GM12878 (cell line): ENCODE measurements around the gene ARMC10. TPM values are rescaled to one million over a fixed set of nuclear protein-coding genes. Genes with fewer than 3 reads are reported as not detected.

Source experiments
- ATAC-seq: fragments of 200-7000 bp; cut with Tn5 transposase; 3 replicates; pipeline ENCODE4 v1.9.1; 2020; ENCODE audit warnings: mild to moderate bottlenecking, moderate library complexity
- BruUV-seq: library from RNA; stranded (reverse); fragments of 400-500 nt; replicated peaks from 2 replicates; lab custom pipeline; 2021; lab: Mats Ljungman, UMichigan
- CTCF ChIA-PET: fragments of 300-600 bp; sonication (Branson Sonifier 250); formaldehyde crosslinking; extraction: SDS; loops from one replicate; lab custom pipeline; 2021; ENCODE audit warnings: inconsistent platforms; lab: Yijun Ruan, JAX
- POLR2A ChIA-PET: fragments of 350-600 bp; formaldehyde crosslinking; extraction: SDS; loops from one replicate; lab custom pipeline; 2021; ENCODE audit warnings: inconsistent platforms; lab: Charles Lee
- RAD21 ChIA-PET: fragments of 300-600 bp; sonication (Branson Sonifier 250); formaldehyde crosslinking; loops from one replicate; lab custom pipeline; 2023; ENCODE audit warnings: antibody characterized with exemption; ENCODE audit not compliant: unreplicated experiment; lab: Charles Lee
- SMC1A ChIA-PET: fragments of 300-600 bp; sonication (Branson Sonifier 250); formaldehyde crosslinking; loops from one replicate; lab custom pipeline; 2023; ENCODE audit not compliant: unreplicated experiment, uncharacterized antibody; lab: Charles Lee
- DNase-seq: peaks from one replicate; pipeline ENCODE4 v3.0.0-alpha.2; 2011; ENCODE audit warnings: low read depth, low spot score
- FAIRE-seq: peaks from 3 replicates; lab custom pipeline; 2011; peaks lifted over from hg19 to GRCh38; lab: Jason Lieb, UNC
- H2AFZ ChIP-seq: 2 replicates; pipeline ENCODE4 v1.6.0; 2011; ENCODE audit warnings: low read depth, low read length, control low read depth; ENCODE audit not compliant: control insufficient read depth
- H3K27ac ChIP-seq: 2 replicates; pipeline ENCODE4 v1.5.1; 2011; ENCODE audit warnings: control low read depth; ENCODE audit not compliant: control insufficient read depth, insufficient read depth
- H3K27me3 ChIP-seq, 2 experiments: replicated peaks in 1 of 2; 2 replicates each; pipeline versions ENCODE4 v1.6.0 to v1.6.1; 2011; ENCODE audit warnings: low read length in 1 of 2; ENCODE audit not compliant: control insufficient read depth in 2 of 2, insufficient read depth in 2 of 2
- H3K36me3 ChIP-seq, 2 experiments: 2 replicates each; pipeline ENCODE4 v1.5.1; 2011; ENCODE audit warnings: low read length in 1 of 2; ENCODE audit not compliant: control insufficient read depth in 2 of 2, insufficient read depth in 2 of 2
- H3K4me1 ChIP-seq: 2 replicates; pipeline ENCODE4 v1.6.1; 2011; ENCODE audit warnings: mild to moderate bottlenecking, low read length, moderate library complexity, mixed read lengths; ENCODE audit not compliant: control insufficient read depth, insufficient read depth
- H3K4me2 ChIP-seq: 2 replicates; pipeline ENCODE4 v1.6.0; 2011; ENCODE audit warnings: control low read depth; ENCODE audit not compliant: control insufficient read depth, insufficient read depth
- H3K4me3 ChIP-seq: fragments of 200-600 bp; sonication (generic); 2 replicates; pipeline ENCODE4 v1.5.1; 2016
- H3K79me2 ChIP-seq: 2 replicates; pipeline ENCODE4 v1.6.0; 2011; ENCODE audit warnings: low read length; ENCODE audit not compliant: control insufficient read depth, insufficient read depth
- H3K9ac ChIP-seq: 2 replicates; pipeline ENCODE4 v1.8.0; 2011; ENCODE audit warnings: low read length, control low read depth, mixed read lengths; ENCODE audit not compliant: control insufficient read depth, insufficient read depth
- H3K9me3 ChIP-seq: replicated peaks from 3 replicates; pipeline ENCODE4 v1.5.1; 2011; ENCODE audit warnings: mild to moderate bottlenecking, low read length; ENCODE audit not compliant: control insufficient read depth, insufficient read depth
- H4K20me1 ChIP-seq: 2 replicates; pipeline ENCODE4 v1.6.0; 2011; ENCODE audit not compliant: control insufficient read depth, insufficient read depth
- ATF7 ChIP-seq: fragments of 450-650 bp; IDR thresholded peaks from 2 replicates; pipeline ENCODE4 v1.6.1; 2016; ENCODE audit warnings: low read depth, mild to moderate bottlenecking
- IKZF1 ChIP-seq: fragments of 450-650 bp; conservative IDR thresholded peaks from 2 replicates; pipeline ENCODE4 v1.6.1; 2017; ENCODE audit warnings: antibody characterized with exemption, mild to moderate bottlenecking
- KLF5 ChIP-seq: fragments of 450-650 bp; IDR thresholded peaks from 2 replicates; pipeline ENCODE4 v1.6.1; 2014; ENCODE audit warnings: mild to moderate bottlenecking; ENCODE audit not compliant: partially characterized antibody
- MEF2A ChIP-seq: IDR thresholded peaks from 2 replicates; pipeline ENCODE4 v1.6.1; 2011; ENCODE audit warnings: low read depth, mild to moderate bottlenecking, low read length, moderate library complexity; ENCODE audit not compliant: insufficient read depth
- PAX5 ChIP-seq: IDR thresholded peaks from 2 replicates; pipeline ENCODE4 v1.6.1; 2011; ENCODE audit warnings: low read depth, low read length, borderline replicate concordance
- PBX3 ChIP-seq: IDR thresholded peaks from 2 replicates; pipeline ENCODE4 v1.6.1; 2011; ENCODE audit warnings: mild to moderate bottlenecking, low read depth, low read length, moderate library complexity; ENCODE audit not compliant: insufficient replicate concordance
- PML ChIP-seq: IDR thresholded peaks from 2 replicates; pipeline ENCODE4 v1.6.1; 2012; ENCODE audit warnings: low read length, inconsistent platforms
- RAD21 ChIP-seq: IDR thresholded peaks from 2 replicates; pipeline ENCODE4 v1.6.1; 2011; ENCODE audit warnings: mild to moderate bottlenecking, low read depth, low read length, moderate library complexity; ENCODE audit not compliant: insufficient read depth
- RELA ChIP-seq: fragments of 450-650 bp; IDR thresholded peaks from 2 replicates; pipeline ENCODE4 v1.8.0; 2014; ENCODE audit warnings: borderline replicate concordance; ENCODE audit not compliant: partially characterized antibody
- SUZ12 ChIP-seq: fragments of 200-600 bp; sonication (generic); IDR thresholded peaks from one replicate; pipeline ENCODE4 v1.6.1; 2018; ENCODE audit warnings: antibody characterized with exemption, mild to moderate bottlenecking; ENCODE audit not compliant: unreplicated experiment
- TARDBP ChIP-seq: IDR thresholded peaks from 2 replicates; pipeline ENCODE4 v1.6.1; 2016; ENCODE audit warnings: borderline replicate concordance
- TCF3 ChIP-seq: IDR thresholded peaks from 2 replicates; pipeline ENCODE4 v1.6.1; 2012; ENCODE audit warnings: low read depth, mild to moderate bottlenecking, low read length, borderline replicate concordance; ENCODE audit not compliant: insufficient read depth
- WRNIP1 ChIP-seq: IDR thresholded peaks from 2 replicates; pipeline ENCODE4 v1.6.1; 2011; ENCODE audit warnings: low read depth, low read length, improper control_type of control experiment, borderline replicate concordance
- ZBTB11 ChIP-seq: fragments of 450-650 bp; formaldehyde crosslinking; IDR thresholded peaks from 2 replicates; pipeline ENCODE4 v1.5.0; 2022; ENCODE audit warnings: mild to moderate bottlenecking, missing genetic modification characterization
- ZNF592 ChIP-seq: fragments of 450-650 bp; IDR thresholded peaks from 2 replicates; pipeline ENCODE4 v1.6.1; 2017; ENCODE audit warnings: mild to moderate bottlenecking, moderate library complexity
- WGBS: methylation state at CpG from one replicate; pipeline ENCODE4 v1.1.6; 2016; ENCODE audit warnings: low lambda C conversion rate; ENCODE audit not compliant: insufficient replicate concordance, insufficient coverage; ENCODE audit errors: missing lambda C conversion rate; 5-methylcytosine and 5-hydroxymethylcytosine counted together
- in situ Hi-C: fragments of 300-500 bp; cut with MboI; formaldehyde crosslinking; loops from 9 replicates; pipeline ENCODE4 v1.14.3; 2018; ENCODE audit warnings: mixed read lengths
- intact Hi-C: fragments of 100-400 bp; cut with micrococcal nuclease; formaldehyde crosslinking; loops from one replicate; pipeline ENCODE4 v1.14.2; 2022; ENCODE audit not compliant: unreplicated experiment
- polyA plus RNA-seq, 11 experiments: library from polyadenylated mRNA; depleted of rRNA in 4 of 11; unstranded in 6 of 11; stranded (reverse) in 5 of 11; fragments of >200 nt; fragmentation: Nextera tagmentation in 4 of 11; fragmentation: Illumina TruSeq in 1 of 11; extraction: Ambion mirVana in 4 of 11; extraction: Trizol in 1 of 11; gene quantifications; 1 replicate in 1 of 11; 2 replicates in 10 of 11; pipeline versions ENCODE4 v1.2.1 to v1.2.3, GENCODE V29; 2011 to 2016; ENCODE audit warnings: inconsistent platforms in 2 of 11, missing spikeins in 2 of 11, low read depth in 1 of 11
- total RNA-seq, 4 experiments: library from RNA; depleted of rRNA in 3 of 4; stranded (reverse); fragments of >200 nt in 3 of 4; fragmentation: Illumina TruSeq in 1 of 4; extraction: Trizol in 1 of 4; gene quantifications; 2 replicates each; pipeline versions ENCODE4 v1.2.1 to v1.2.3, GENCODE V29; 2013 to 2021

ARMC10 gene
- total and polyA plus RNA-seq, 10 of the 15 experiments (the other 5 are each of a cell fraction or from before 2014, with no cell fraction given), result 7.0 to 38.2 (median 24.1) TPM

- no peak for DNase-seq
- no peaks in the 10 kb centered on the region for H3K9me3 ChIP-seq
- H3K4me1 ChIP-seq, result no peaks in the 10 kb centered on the region
- ATAC-seq, result no peak
- no peaks in the 10 kb centered on the region for H4K20me1 ChIP-seq
- H3K4me3 ChIP-seq, result no peak overlapping the region
- 62% methylated on average over 6 of the region's 6 CpGs for WGBS
- no peak overlapping the region for H3K27ac ChIP-seq
- intact Hi-C loops, result no loop called here
- no peak for FAIRE-seq
- ChIA-PET SMC1A (interaction anchor here (1.3 kb wide), 1 partner anchor 18 kb away, joined by 5 read pairs; no protein-coding TSS in a partner anchor), RAD21 (no interaction called here), POLR2A (interaction anchor here (0.6 kb wide), 1 partner anchor 299 kb away, joined by 3 read pairs; no protein-coding TSS in a partner anchor), CTCF (interaction anchor here (1.6 kb wide), 1 partner anchor 11 kb away, joined by 6 read pairs; no protein-coding TSS in a partner anchor)
- in situ Hi-C loops, result no loop called here
- no peaks in the 10 kb centered on the region for H3K79me2 ChIP-seq
- no peak overlapping the region for H3K9ac ChIP-seq
- no peak overlapping the region for H2AFZ ChIP-seq
- no peaks in the 10 kb centered on the region for H3K36me3 ChIP-seq
- H3K4me2 ChIP-seq, result no peak overlapping the region
- BruUV-seq, result no TSS peak
- H3K27me3 ChIP-seq, result no peaks in the 10 kb centered on the region
- TF ChIP-seq SUZ12 (no peak), PML (no peak), IKZF1 (no peak), ATF7 (no peak), WRNIP1 (no peak), PBX3 (no peak), ZBTB11 (CRISPR knock-in tag) (no peak), KLF5 (no peak), TARDBP (no peak), PAX5 (no peak), TCF3 (no peak), RELA (no peak), ZNF592 (no peak), RAD21 (no peak), MEF2A (no peak)
Measured at GRCh38 chr7:103051519-103051918, 23.4 kb upstream of the ARMC10 start.
